PC-9 (cell line): ENCODE data around the gene FRMD4B. TPM values are rescaled to one million over a fixed set of nuclear protein-coding genes. Genes with fewer than 3 reads are reported as not detected.

Source experiments
- BruUV-seq: library from RNA; stranded (reverse); fragments of 400-500 nt; replicated peaks from 2 replicates; lab custom pipeline; 2021; lab: Mats Ljungman, UMichigan
- CTCF ChIA-PET: fragments of 300-600 bp; sonication (Branson Sonifier 250); formaldehyde crosslinking; loops from one replicate; lab custom pipeline; 2022; ENCODE audit warnings: antibody characterized with exemption; lab: Charles Lee
- POLR2A ChIA-PET: fragments of 300-600 bp; sonication (Branson Sonifier 250); formaldehyde crosslinking; loops from one replicate; lab custom pipeline; 2022; ENCODE audit warnings: antibody characterized with exemption; ENCODE audit not compliant: unreplicated experiment; lab: Charles Lee
- DNase-seq, 2 experiments: peaks; one replicate each; pipeline versions ENCODE4 v3.0.0 to v3.0.0-alpha.2; 2015 to 2022; ENCODE audit warnings: mixed read lengths in 1 of 2
- H2AFZ ChIP-seq: fragments of 200-600 bp; sonication (generic); 2 replicates; pipeline ENCODE4 v1.8.1; 2017; ENCODE audit warnings: antibody characterized with exemption
- H3F3A ChIP-seq: fragments of 200-600 bp; sonication (generic); 2 replicates; pipeline ENCODE4 v1.8.1; 2017; ENCODE audit warnings: antibody characterized with exemption, mild to moderate bottlenecking, low read depth; ENCODE audit not compliant: insufficient read depth
- H3K27ac ChIP-seq: fragments of 200-600 bp; sonication (generic); 2 replicates; pipeline ENCODE4 v1.6.1; 2016; ENCODE audit warnings: mixed run types
- H3K27me3 ChIP-seq: fragments of 200-600 bp; sonication (generic); 2 replicates; pipeline ENCODE4 v1.6.1; 2016; ENCODE audit warnings: low read depth, mixed run types; ENCODE audit not compliant: insufficient read depth
- H3K36me3 ChIP-seq: fragments of 200-600 bp; sonication (generic); 2 replicates; pipeline ENCODE4 v1.6.1; 2016; ENCODE audit warnings: low read depth, mixed run types
- H3K4me1 ChIP-seq: fragments of 200-600 bp; sonication (generic); replicated peaks from 2 replicates; pipeline ENCODE4 v1.6.1; 2016; ENCODE audit warnings: mixed run types; ENCODE audit not compliant: insufficient read depth
- H3K4me2 ChIP-seq: fragments of 200-600 bp; sonication (generic); 2 replicates; pipeline ENCODE4 v1.6.1; 2017; ENCODE audit warnings: mixed run types
- H3K4me3 ChIP-seq: fragments of 200-600 bp; sonication (generic); 2 replicates; pipeline ENCODE4 v1.6.1; 2016; ENCODE audit warnings: mixed run types
- H3K79me2 ChIP-seq: fragments of 200-600 bp; sonication (generic); 2 replicates; pipeline ENCODE4 v1.6.1; 2017; ENCODE audit warnings: low read depth, mixed run types
- H3K9me2 ChIP-seq: fragments of 200-600 bp; sonication (generic); 2 replicates; pipeline ENCODE4 v1.8.1; 2017; ENCODE audit warnings: mild to moderate bottlenecking; ENCODE audit not compliant: insufficient read depth
- H3K9me3 ChIP-seq: fragments of 200-600 bp; sonication (generic); 2 replicates; pipeline ENCODE4 v1.8.1; 2016; ENCODE audit warnings: low read depth; ENCODE audit not compliant: insufficient read depth
- H4K20me1 ChIP-seq: fragments of 200-600 bp; sonication (generic); 2 replicates; pipeline ENCODE4 v1.8.1; 2017; ENCODE audit not compliant: insufficient read depth
- EZH2 ChIP-seq: fragments of 200-600 bp; sonication (generic); IDR thresholded peaks from 2 replicates; pipeline ENCODE4 v1.8.0; 2017; ENCODE audit warnings: antibody characterized with exemption, low read depth
- intact Hi-C: fragments of 100-400 bp; cut with micrococcal nuclease; formaldehyde crosslinking; loops from one replicate; pipeline ENCODE4 v1.10.0; 2022; ENCODE audit not compliant: unreplicated experiment
- total RNA-seq: library from RNA; stranded (reverse); gene quantifications from 2 replicates; pipeline ENCODE4 v1.2.3, GENCODE V29; 2021
- TF ChIP-seq, protein P1 (sequence below): fragments of 200-600 bp; sonication (generic); conservative IDR thresholded peaks from 2 replicates; pipeline ENCODE4 v1.6.1; 2017; ENCODE audit warnings: mixed run types, antibody characterized with exemption, mild to moderate bottlenecking, moderate library complexity

FRMD4B gene
- total RNA-seq, 1 experiment from 2014 or later: 10.2 TPM

DNA sequence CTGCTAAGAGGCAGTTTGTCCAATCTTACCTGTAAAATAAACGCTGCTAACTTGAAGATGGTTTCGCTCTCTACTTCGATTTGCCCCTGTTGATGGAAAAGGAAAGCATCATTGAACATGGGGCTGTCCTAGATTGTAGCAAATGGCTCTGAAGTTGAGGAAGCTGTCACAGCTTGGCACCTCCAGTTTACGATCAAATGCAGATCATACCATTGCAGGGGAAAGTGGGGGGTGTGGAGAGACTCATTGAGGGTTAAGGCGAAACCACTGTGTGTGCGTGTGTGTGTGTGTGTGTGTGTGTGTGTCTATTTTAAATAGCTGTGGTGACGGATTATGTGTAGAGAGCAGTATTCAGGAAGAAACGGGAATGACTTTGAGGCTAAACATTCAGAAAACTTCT, 135.9 kb downstream of the FRMD4B start:
- no peak for TF ChIP-seq EZH2
- TF ChIP-seq, protein P1, sequence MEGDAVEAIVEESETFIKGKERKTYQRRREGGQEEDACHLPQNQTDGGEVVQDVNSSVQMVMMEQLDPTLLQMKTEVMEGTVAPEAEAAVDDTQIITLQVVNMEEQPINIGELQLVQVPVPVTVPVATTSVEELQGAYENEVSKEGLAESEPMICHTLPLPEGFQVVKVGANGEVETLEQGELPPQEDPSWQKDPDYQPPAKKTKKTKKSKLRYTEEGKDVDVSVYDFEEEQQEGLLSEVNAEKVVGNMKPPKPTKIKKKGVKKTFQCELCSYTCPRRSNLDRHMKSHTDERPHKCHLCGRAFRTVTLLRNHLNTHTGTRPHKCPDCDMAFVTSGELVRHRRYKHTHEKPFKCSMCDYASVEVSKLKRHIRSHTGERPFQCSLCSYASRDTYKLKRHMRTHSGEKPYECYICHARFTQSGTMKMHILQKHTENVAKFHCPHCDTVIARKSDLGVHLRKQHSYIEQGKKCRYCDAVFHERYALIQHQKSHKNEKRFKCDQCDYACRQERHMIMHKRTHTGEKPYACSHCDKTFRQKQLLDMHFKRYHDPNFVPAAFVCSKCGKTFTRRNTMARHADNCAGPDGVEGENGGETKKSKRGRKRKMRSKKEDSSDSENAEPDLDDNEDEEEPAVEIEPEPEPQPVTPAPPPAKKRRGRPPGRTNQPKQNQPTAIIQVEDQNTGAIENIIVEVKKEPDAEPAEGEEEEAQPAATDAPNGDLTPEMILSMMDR: no peak
- POLR2A ChIA-PET: no interaction called here
- Histone ChIP-seq H3K4me1 (no peaks in the 10 kb centered on the region), H3K27me3 (no peaks in the 10 kb centered on the region), H3K27ac (no peak overlapping the region), H3K79me2 (no peaks in the 10 kb centered on the region), H2AFZ (no peak overlapping the region), H3F3A (no peaks in the 10 kb centered on the region), H3K4me3 (no peak overlapping the region), H3K4me2 (no peak overlapping the region), H3K9me2 (no peaks in the 10 kb centered on the region), H3K9me3 (no peaks in the 10 kb centered on the region), H4K20me1 (no peaks in the 10 kb centered on the region), H3K36me3 (no peaks in the 10 kb centered on the region)
- BruUV-seq: no TSS peak
- no peak for DNase-seq
- CTCF ChIA-PET: no interaction called here
- intact Hi-C loops: no loop called here

DNA sequence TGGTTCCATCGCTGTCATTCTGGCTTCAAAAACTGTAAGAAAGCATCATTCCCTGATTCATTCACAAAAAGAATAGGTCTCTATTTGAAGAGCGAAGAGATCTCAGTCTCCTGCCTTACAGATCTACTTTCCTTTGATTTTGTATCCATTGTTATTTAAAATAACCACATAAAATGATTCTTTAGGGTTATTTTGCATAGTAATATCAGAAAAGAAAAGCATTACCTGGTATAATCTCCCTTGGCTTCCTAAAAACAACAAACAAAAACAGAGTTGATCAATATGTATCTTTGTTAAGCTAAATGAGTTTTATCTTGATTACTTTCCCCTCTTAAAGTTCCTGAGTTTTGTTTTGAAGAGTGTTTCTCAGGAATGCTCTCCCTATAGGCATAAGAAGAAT, 136.9 kb downstream of the FRMD4B start:
- Histone ChIP-seq H3K4me1 (no peaks in the 10 kb centered on the region), H3K4me3 (no peak overlapping the region), H3K9me2 (no peaks in the 10 kb centered on the region), H3K9me3 (no peaks in the 10 kb centered on the region), H3K36me3 (no peaks in the 10 kb centered on the region), H3K79me2 (no peaks in the 10 kb centered on the region), H3K4me2 (no peak overlapping the region), H3K27ac (no peak overlapping the region), H4K20me1 (no peaks in the 10 kb centered on the region), H2AFZ (no peak overlapping the region), H3K27me3 (no peaks in the 10 kb centered on the region), H3F3A (no peaks in the 10 kb centered on the region)
- intact Hi-C loops: no loop called here
- TF ChIP-seq, protein P1: no peak
- TF ChIP-seq EZH2: no peak
- DNase-seq: no peak
- POLR2A ChIA-PET: no interaction called here
- BruUV-seq: no TSS peak
- CTCF ChIA-PET: no interaction called here

DNA sequence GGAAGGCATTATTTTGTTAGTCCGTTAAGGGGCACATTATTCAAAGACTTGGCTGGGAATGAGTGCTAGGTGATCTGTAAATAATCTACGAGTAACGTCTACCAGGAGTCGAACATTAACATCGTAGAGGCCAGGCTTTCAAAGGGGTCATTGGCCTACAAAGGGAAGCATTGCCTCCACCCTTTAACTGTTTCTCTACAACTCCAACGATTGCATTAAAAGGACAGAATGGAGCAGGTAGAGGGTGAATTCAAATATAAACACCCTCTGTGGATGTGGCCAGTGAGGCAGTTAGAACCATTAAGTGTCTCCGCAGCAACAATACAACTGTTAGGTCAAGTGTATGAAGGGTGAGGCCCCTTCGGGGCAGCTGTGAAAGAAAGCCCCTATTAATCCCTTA, 137.5 kb downstream of the FRMD4B start:
- no peak overlapping the region for H3K4me2 ChIP-seq
- ChIA-PET CTCF (no interaction called here), POLR2A (no interaction called here)
- no TSS peak for BruUV-seq
- no peak for TF ChIP-seq EZH2
- TF ChIP-seq, protein P1: no peak
- H3K4me3 ChIP-seq: no peak overlapping the region
- H4K20me1 ChIP-seq: no peaks in the 10 kb centered on the region
- no peaks in the 10 kb centered on the region for H3K9me2 ChIP-seq
- H3K79me2 ChIP-seq: no peaks in the 10 kb centered on the region
- peaks cover 3% of the 10 kb centered on the region for H3K4me1 ChIP-seq
- H3K36me3 ChIP-seq: no peaks in the 10 kb centered on the region
- no peaks in the 10 kb centered on the region for H3K9me3 ChIP-seq
- H3F3A ChIP-seq: peaks cover 2% of the 10 kb centered on the region; the same call in 1 of the 2 replicates
- intact Hi-C loops: no loop called here
- H3K27ac ChIP-seq: no peak overlapping the region
- no peak for DNase-seq
- H2AFZ ChIP-seq: no peak overlapping the region
- H3K27me3 ChIP-seq: no peaks in the 10 kb centered on the region
